Cardiac muscle cell (in vitro differentiated cells and primary cell): ENCODE results near the gene PPP1R1C. TPM values are rescaled to one million over a fixed set of nuclear protein-coding genes. Genes with fewer than 3 reads are reported as not detected.
"Not testable (repeated sequence)": the region's sequence is repeated elsewhere in the genome, so short reads cannot be mapped to it uniquely, and the experiment has no call there.

Experiments used
- DNase-seq, 2 donors: peaks; one replicate each; pipeline versions ENCODE4 v3.0.0 to v3.0.0-alpha.2; 2010 to 2017; ENCODE audit warnings: low read depth in 1 of 2, low spot score in 1 of 2
- H3K27ac ChIP-seq: fragments of 200-600 bp; sonication (generic); 2 replicates; pipeline ENCODE4 v1.5.1; 2016
- H3K27me3 ChIP-seq: fragments of 200-600 bp; sonication (generic); 2 replicates; pipeline ENCODE4 v1.6.0; 2016; ENCODE audit warnings: control low read depth
- H3K36me3 ChIP-seq: fragments of 200-600 bp; sonication (generic); 2 replicates; pipeline ENCODE4 v1.5.1; 2016; ENCODE audit warnings: control low read depth
- H3K4me1 ChIP-seq: fragments of 200-600 bp; sonication (generic); 2 replicates; pipeline ENCODE4 v1.8.1; 2017; ENCODE audit warnings: low read depth, mild to moderate bottlenecking, mixed run types
- H3K4me3 ChIP-seq: fragments of 200-600 bp; sonication (generic); 2 replicates; pipeline ENCODE4 v1.5.1; 2016; ENCODE audit warnings: mild to moderate bottlenecking
- H3K9me3 ChIP-seq: fragments of 200-600 bp; sonication (generic); 2 replicates; pipeline ENCODE4 v1.5.1; 2017; ENCODE audit warnings: low read depth, mild to moderate bottlenecking, control low read depth
- polyA plus RNA-seq: library from polyadenylated mRNA; unstranded; fragments of >200 nt; fragmentation: Nextera tagmentation; extraction: Ambion mirVana; gene quantifications from 2 replicates; pipeline ENCODE4 v1.2.1, GENCODE V29; 2016
- total RNA-seq: library from RNA; depleted of rRNA; stranded (reverse); fragments of >200 nt; gene quantifications from 2 replicates; pipeline ENCODE4 v1.2.3, GENCODE V29; 2016
- TF ChIP-seq, protein P1 (sequence below): IDR thresholded peaks from 2 replicates; pipeline ENCODE4 v1.5.1; 2012; ENCODE audit warnings: low read depth, mild to moderate bottlenecking, low read length

The PPP1R1C gene
- total and polyA plus RNA-seq, 2 experiments from 2014 or later = 8.6 to 12.1 TPM

DNA sequence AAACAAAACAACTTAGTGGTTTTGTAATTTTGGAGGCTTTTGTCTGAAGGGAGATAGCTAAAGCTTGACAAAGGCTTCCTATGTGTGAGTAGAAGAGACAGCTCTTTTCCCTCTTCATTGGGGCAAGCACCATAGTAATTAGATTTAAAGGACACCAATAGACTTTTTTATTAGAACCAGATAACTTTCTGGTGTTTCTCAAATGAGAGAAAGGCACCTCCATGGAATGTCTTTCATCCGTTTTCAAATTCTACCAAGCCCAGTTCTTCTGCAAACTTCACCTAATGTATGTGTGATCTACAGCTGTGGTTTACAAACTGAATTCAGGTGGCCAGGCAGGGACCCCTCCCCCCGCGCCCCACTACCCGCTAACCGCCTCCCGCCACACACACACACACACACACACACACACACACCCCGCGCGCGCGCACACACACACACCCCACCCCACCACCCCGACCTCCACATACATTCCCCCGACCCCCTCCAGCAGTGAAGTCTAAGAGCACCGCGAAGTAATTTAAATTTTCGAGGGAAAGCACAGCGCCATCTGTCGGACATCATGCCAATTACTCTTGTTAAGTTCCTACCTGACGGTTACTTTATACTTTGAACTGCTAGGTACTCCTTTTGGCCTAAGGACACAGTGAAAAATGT, 31.6 kb upstream of the PPP1R1C start:
- peak overlapping the region; percentile 5 for H3K4me3 ChIP-seq
- peaks cover 13% of the 10 kb centered on the region for H3K4me1 ChIP-seq
- H3K27ac ChIP-seq = peak overlapping the region; percentile 51
- peak; percentile 74 to 91 for DNase-seq
- no peaks in the 10 kb centered on the region for H3K36me3 ChIP-seq
- no peaks in the 10 kb centered on the region for H3K27me3 ChIP-seq
- TF ChIP-seq, protein P1, sequence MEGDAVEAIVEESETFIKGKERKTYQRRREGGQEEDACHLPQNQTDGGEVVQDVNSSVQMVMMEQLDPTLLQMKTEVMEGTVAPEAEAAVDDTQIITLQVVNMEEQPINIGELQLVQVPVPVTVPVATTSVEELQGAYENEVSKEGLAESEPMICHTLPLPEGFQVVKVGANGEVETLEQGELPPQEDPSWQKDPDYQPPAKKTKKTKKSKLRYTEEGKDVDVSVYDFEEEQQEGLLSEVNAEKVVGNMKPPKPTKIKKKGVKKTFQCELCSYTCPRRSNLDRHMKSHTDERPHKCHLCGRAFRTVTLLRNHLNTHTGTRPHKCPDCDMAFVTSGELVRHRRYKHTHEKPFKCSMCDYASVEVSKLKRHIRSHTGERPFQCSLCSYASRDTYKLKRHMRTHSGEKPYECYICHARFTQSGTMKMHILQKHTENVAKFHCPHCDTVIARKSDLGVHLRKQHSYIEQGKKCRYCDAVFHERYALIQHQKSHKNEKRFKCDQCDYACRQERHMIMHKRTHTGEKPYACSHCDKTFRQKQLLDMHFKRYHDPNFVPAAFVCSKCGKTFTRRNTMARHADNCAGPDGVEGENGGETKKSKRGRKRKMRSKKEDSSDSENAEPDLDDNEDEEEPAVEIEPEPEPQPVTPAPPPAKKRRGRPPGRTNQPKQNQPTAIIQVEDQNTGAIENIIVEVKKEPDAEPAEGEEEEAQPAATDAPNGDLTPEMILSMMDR = peak; percentile 71
- H3K9me3 ChIP-seq = no peaks in the 10 kb centered on the region

DNA sequence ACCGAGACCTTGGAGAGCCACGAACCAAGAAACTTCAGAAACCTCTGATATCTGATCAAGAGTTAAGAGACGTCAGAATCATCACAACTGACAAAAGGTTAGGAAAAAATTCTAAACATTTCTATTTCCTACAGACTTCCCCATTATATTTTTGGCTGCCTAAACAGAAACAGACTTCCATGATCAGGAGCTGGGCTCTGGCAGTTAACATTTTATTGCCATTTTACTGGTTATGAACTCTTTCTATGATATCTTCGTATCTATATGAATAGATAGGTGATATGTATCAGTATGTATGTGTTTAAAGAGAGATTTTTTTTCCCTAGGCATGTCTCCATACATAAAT, 31.1 kb upstream of the PPP1R1C start:
- TF ChIP-seq, protein P1 = no peak
- no peak overlapping the region for H3K4me3 ChIP-seq
- no peaks in the 10 kb centered on the region for H3K36me3 ChIP-seq
- no peak overlapping the region for H3K27ac ChIP-seq
- DNase-seq = peak in 1 of 2 donors; percentile 11
- no peaks in the 10 kb centered on the region for H3K9me3 ChIP-seq
- peaks cover 13% of the 10 kb centered on the region for H3K4me1 ChIP-seq
- H3K27me3 ChIP-seq = no peaks in the 10 kb centered on the region

DNA sequence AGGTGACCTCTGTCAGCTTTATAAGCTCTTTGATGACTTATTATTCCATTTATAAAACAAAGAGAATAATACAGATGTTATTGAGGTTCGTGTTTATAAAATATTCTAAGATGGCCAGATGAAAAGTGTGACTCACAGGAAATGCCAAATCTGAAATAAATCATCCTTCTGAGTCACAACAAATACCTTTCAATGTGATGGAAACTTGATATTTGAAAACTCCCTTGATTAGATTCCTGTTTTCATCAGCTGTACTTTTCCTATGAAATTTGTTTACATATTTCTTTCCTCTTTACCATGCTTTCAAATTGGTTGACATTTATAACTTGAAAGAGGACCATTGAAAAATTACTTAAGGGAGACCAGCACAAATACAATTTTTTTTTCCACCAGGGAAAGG, 30.6 kb upstream of the PPP1R1C start:
- Histone ChIP-seq H3K4me1 (peaks cover 13% of the 10 kb centered on the region), H3K27me3 (no peaks in the 10 kb centered on the region), H3K4me3 (no peak overlapping the region), H3K27ac (no peak overlapping the region), H3K9me3 (no peaks in the 10 kb centered on the region), H3K36me3 (no peaks in the 10 kb centered on the region)
- DNase-seq = peak in 1 of 2 donors; percentile 21
- TF ChIP-seq, protein P1 = no peak

DNA sequence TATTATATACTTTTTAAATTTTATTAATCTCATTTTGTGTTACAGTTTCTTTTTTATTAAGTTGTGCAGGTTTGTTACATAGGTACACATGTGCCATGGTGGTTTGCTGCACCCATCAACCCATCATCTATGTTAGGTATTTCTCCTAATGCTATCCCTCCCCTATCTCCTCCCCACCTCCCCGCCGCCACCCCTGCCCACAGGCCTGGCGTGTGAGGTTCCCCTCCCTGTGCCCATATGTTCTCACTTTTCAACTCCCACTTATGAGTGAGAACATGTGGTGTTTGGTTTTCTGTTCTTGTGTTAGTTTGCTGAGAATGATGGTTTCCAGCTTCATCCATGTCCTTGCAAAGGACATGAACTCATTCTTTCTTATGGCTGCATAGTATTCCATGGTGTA, 29.8 kb upstream of the PPP1R1C start:
- DNase-seq = not testable (repeated sequence)

DNA sequence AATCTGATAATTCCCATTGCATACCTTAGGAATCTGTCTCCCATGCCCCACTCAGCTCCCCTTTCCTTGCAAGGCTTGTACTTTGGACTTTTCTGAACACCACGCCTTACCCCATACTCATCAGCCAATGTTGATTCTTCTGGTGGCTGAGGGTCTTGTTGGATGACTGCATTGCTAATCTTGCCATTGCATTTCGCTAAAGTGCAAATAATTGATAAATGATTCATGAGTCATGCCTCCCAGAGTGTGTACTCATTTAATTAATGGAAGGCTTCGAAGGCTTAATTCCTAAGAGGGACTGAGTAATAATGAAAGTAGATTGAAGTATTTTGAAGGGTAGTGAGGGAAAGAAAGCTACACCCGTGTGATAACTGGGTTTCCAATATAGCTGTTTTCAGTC, 28.0 kb upstream of the PPP1R1C start:
- TF ChIP-seq, protein P1 = no peak
- DNase-seq = no peak
- H3K27ac ChIP-seq = no peak overlapping the region
- H3K9me3 ChIP-seq = no peaks in the 10 kb centered on the region
- H3K36me3 ChIP-seq = no peaks in the 10 kb centered on the region
- H3K4me1 ChIP-seq = peaks cover 5% of the 10 kb centered on the region
- no peaks in the 10 kb centered on the region for H3K27me3 ChIP-seq
- no peak overlapping the region for H3K4me3 ChIP-seq

More for the DNA sequence above, 29.8 kb upstream of the PPP1R1C start:
- peaks cover 13% of the 10 kb centered on the region for H3K4me1 ChIP-seq
- H3K27me3 ChIP-seq, H3K4me3 ChIP-seq, H3K36me3 ChIP-seq, H3K9me3 ChIP-seq, H3K27ac ChIP-seq: not testable (repeated sequence)

DNA sequence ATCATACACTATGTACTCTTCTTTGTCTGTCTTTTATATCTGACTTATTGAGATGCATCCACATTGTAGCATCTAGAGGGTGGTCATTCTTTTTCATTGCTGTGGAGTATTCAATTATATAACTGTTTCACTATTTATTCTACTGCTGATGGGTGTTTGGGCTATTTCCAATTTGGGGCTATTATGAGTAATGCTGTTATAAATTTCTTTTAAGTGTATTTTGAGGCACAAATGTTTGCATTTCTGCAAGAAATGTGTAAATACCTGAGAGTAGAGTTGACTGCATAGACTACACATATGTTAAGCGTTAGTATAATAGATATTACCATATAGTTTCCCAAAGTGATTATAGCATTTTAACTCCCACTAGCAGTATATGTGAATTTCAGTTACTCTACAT, 26.9 kb upstream of the PPP1R1C start:
- Histone ChIP-seq H3K4me1 (no peaks in the 10 kb centered on the region), H3K36me3 (no peaks in the 10 kb centered on the region), H3K27ac (no peak overlapping the region), H3K4me3 (no peak overlapping the region), H3K27me3 (no peaks in the 10 kb centered on the region), H3K9me3 (no peaks in the 10 kb centered on the region)
- DNase-seq = no peak
- TF ChIP-seq, protein P1 = no peak
